Measurements from ENCODE around the gene CDNF. TPM values are rescaled to one million over a fixed set of nuclear protein-coding genes. Genes with fewer than 3 reads are reported as not detected.

CDNF gene
- total and polyA plus RNA-seq, 10 of the 15 experiments (the other 5 are each of a cell fraction or from before 2014, with no cell fraction given) = 0.08 to 1.9 (median 0.77) TPM

GRCh38 chr10:14859775-14860174 is 21.9 kb upstream of the CDNF start:
- H3K36me3 ChIP-seq (ENCODE audit: control insufficient read depth in 2 of 2, insufficient read depth in 2 of 2, low read length in 1 of 2) = peaks cover 8 to 11% of the 10 kb centered on the region in 2 experiments
- H3K9me3 ChIP-seq (replicated peaks; ENCODE audit: control insufficient read depth, insufficient read depth, low read length) = no peaks in the 10 kb centered on the region
- no peaks in the 10 kb centered on the region for H3K4me1 ChIP-seq (ENCODE audit: control insufficient read depth, insufficient read depth, low read length)
- CTCF ChIA-PET = interaction anchor here (1.4 kb wide), 1 partner anchor 9 kb away, joined by 4 read pairs; no protein-coding TSS in a partner anchor
- no peak for FAIRE-seq
- H2AFZ ChIP-seq (ENCODE audit: control insufficient read depth, low read depth, low read length) = no peak overlapping the region
- intact Hi-C loops (cut with micrococcal nuclease; ENCODE audit: unreplicated experiment) = no loop called here
- no peaks in the 10 kb centered on the region for H3K27me3 ChIP-seq (replicated peaks in 1 of 2; ENCODE audit: control insufficient read depth in 2 of 2, insufficient read depth in 2 of 2, low read length in 1 of 2)
- DNase-seq (ENCODE audit: low read depth, low spot score) = no peak
- H3K27ac ChIP-seq (ENCODE audit: control insufficient read depth, insufficient read depth) = no peak overlapping the region
- no peak overlapping the region for H3K9ac ChIP-seq (ENCODE audit: control insufficient read depth, insufficient read depth, low read length)
- POLR2A ChIA-PET = interaction anchor here (0.9 to 1.4 kb wide), 2 partner anchors 9 to 12 kb away, joined by 3 read pairs; no protein-coding TSS in a partner anchor
- H3K4me2 ChIP-seq (ENCODE audit: control insufficient read depth, insufficient read depth) = no peak overlapping the region
- no peak for ATAC-seq
- in situ Hi-C loops (cut with MboI) = no loop called here
- SMC1A ChIA-PET (ENCODE audit: uncharacterized antibody, unreplicated experiment) = interaction anchor here (1.1 to 1.5 kb wide), 4 partner anchors 10 to 332 kb away, joined by 3 to 4 read pairs (median 3); partner anchors contain the start of gene CDNF
- H3K4me3 ChIP-seq = no peak overlapping the region
- no TSS peak for BruUV-seq (replicated peaks)
- RAD21 ChIA-PET (ENCODE audit: unreplicated experiment) = no interaction called here
- no peaks in the 10 kb centered on the region for H4K20me1 ChIP-seq (ENCODE audit: control insufficient read depth, insufficient read depth)
- H3K79me2 ChIP-seq (ENCODE audit: control insufficient read depth, insufficient read depth, low read length) = no peaks in the 10 kb centered on the region
- TF ChIP-seq ZNF217 (IDR thresholded peaks at IDR 0.05) = no peak
- TF ChIP-seq CEBPZ (IDR thresholded peaks at IDR 0.05; ENCODE audit: low read depth, low read length) = no peak
- no peak for TF ChIP-seq ZBED1 (IDR thresholded peaks at IDR 0.05; ENCODE audit: borderline replicate concordance)
- no peak for TF ChIP-seq IKZF2 (IDR thresholded peaks at IDR 0.05)
- TF ChIP-seq SREBF2 (IDR thresholded peaks at IDR 0.05; ENCODE audit: low read length) = no peak
- no peak for TF ChIP-seq WRNIP1 (IDR thresholded peaks at IDR 0.05; ENCODE audit: borderline replicate concordance, low read depth, low read length)
- no peak for TF ChIP-seq BMI1 (IDR thresholded peaks at IDR 0.05; ENCODE audit: borderline replicate concordance)
- TF ChIP-seq RAD51 (IDR thresholded peaks at IDR 0.05) = no peak
- no peak for TF ChIP-seq NR2C1 (IDR thresholded peaks at IDR 0.05)
- TF ChIP-seq RELB (IDR thresholded peaks at IDR 0.05; ENCODE audit: low read depth) = no peak
- TF ChIP-seq CBX5 (IDR thresholded peaks at IDR 0.05; ENCODE audit: low read depth) = no peak
- TF ChIP-seq RFX5 (IDR thresholded peaks at IDR 0.05; ENCODE audit: low read depth, low read length) = no peak
- TF ChIP-seq CHD2 (IDR thresholded peaks at IDR 0.05; ENCODE audit: borderline replicate concordance, low read depth, low read length) = no peak
- no peak for TF ChIP-seq FOS (IDR thresholded peaks at IDR 0.05; ENCODE audit: borderline replicate concordance, extremely low read depth, insufficient read length)
- TF ChIP-seq SIN3A (IDR thresholded peaks at IDR 0.05; ENCODE audit: low read depth, low read length) = no peak
- TF ChIP-seq PRDM15 (CRISPR knock-in tag; IDR thresholded peaks at IDR 0.05) = no peak
- TF ChIP-seq USF1 (IDR thresholded peaks at IDR 0.05; ENCODE audit: borderline replicate concordance, extremely low read length, insufficient read depth, low read depth, low read length) = no peak
